ENCODE data around the gene TANC1.

Gene TANC1

DNA sequence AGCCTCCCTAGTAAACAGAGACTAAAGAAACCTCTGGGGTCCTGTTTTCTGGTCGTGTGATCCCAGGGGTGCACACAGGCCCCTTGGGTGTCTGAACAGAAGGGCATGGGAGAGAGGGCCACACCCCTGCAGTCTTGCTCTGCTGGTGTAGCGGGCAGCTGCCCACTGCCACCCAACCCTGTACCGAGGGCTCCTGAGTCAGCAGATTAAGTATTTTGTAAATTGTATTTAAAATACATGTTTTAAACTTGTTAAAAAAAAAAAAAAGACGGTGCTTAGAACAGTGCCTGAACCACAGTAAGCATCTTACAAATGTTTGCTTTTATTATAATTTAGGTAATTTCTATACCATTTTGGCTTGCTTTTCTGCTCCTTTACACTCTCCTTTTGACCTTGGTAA lies 113.7 kb downstream of the TANC1 start:
- Mint-ChIP-seq H3K27ac (no peak overlapping the region), H3K4me3 (no peak overlapping the region), H3K36me3 (ENCODE audit: low read depth) (peaks cover 7% of the 10 kb centered on the region), H3K4me1 (peaks cover 50% of the 10 kb centered on the region), H3K9me3 (no peaks in the 10 kb centered on the region), H3K27me3 (ENCODE audit: low read depth) (no peaks in the 10 kb centered on the region)
- no peak for TF ChIP-seq CTCF (IDR thresholded peaks at IDR 0.05; ENCODE audit: unreplicated experiment in 3 of 3)

GRCh38 chr2:159084384-159085370 lies 116.2 kb downstream of the TANC1 start:
- Mint-ChIP-seq H3K9me3 (no peaks in the 10 kb centered on the region), H3K27me3 (ENCODE audit: low read depth) (no peaks in the 10 kb centered on the region), H3K4me3 (no peak overlapping the region), H3K36me3 (ENCODE audit: low read depth) (peaks cover 7% of the 10 kb centered on the region), H3K27ac (peak overlapping the region; percentile 48 to 86 (median 73)), H3K4me1 (peaks cover 61% of the 10 kb centered on the region)
- TF ChIP-seq CTCF (IDR thresholded peaks at IDR 0.05; ENCODE audit: unreplicated experiment in 3 of 3), result no peak

DNA sequence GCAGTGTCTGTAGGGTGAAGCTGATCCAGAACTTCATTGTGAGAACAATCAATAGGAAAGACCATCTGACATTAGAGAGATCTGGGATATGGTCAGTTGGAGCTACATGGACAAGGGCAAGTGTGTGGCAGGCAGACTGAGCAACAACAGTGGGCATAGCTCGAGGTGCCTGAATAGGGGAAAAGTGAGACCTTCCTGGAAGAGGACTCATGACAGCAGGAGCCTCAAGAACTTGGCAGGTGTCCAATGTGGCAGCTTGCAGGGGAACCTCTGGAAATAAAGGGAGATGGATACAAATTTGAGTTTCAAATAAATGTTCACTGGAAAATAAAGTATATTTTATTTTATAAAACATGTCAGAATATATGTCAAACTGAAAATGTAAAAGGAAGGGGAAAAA lies 117.9 kb downstream of the TANC1 start:
- Mint-ChIP-seq H3K4me1 (peaks cover 74% of the 10 kb centered on the region), H3K4me3 (no peak overlapping the region), H3K27ac (peak overlapping the region; percentile 42 to 86 (median 48)), H3K36me3 (ENCODE audit: low read depth) (peaks cover 5% of the 10 kb centered on the region), H3K27me3 (ENCODE audit: low read depth) (no peaks in the 10 kb centered on the region), H3K9me3 (no peaks in the 10 kb centered on the region)
- TF ChIP-seq CTCF (IDR thresholded peaks at IDR 0.05; ENCODE audit: unreplicated experiment in 3 of 3), result no peak

DNA sequence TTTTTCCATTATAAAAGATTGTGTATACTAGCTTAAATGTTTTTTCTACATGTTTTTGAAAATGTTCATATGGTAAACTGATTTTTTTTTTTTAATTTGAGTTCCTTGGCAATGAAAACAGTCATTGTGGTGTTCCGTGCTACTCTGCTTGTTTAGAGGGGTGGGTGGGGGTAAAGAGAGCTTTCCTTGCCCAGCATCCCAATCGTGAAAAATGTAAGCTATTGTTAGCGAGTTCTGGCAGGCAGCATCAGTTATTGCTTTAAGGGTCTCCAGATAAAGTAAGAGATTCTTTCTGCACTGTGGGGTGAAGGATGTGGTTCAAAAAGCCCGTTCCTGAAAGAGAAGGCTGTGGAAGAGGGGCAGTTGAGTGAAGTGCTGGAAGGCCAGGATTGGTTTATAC lies 118.4 kb downstream of the TANC1 start:
- Mint-ChIP-seq H3K4me3 (no peak overlapping the region), H3K4me1 (peaks cover 79% of the 10 kb centered on the region), H3K36me3 (ENCODE audit: low read depth) (peaks cover 3% of the 10 kb centered on the region)

GRCh38 chr2:159088906-159089305 lies 120.5 kb downstream of the TANC1 start:
- H3K4me3 Mint-ChIP-seq, result no peak overlapping the region
- H3K27me3 Mint-ChIP-seq (ENCODE audit: low read depth), result no peaks in the 10 kb centered on the region
- H3K36me3 Mint-ChIP-seq (ENCODE audit: low read depth), result peaks cover 3% of the 10 kb centered on the region
- TF ChIP-seq CTCF (IDR thresholded peaks at IDR 0.05; ENCODE audit: unreplicated experiment in 3 of 3), result peak in 1 of 3 experiments; percentile 14
- peak overlapping the region; percentile 31 to 86 (median 69) for H3K27ac Mint-ChIP-seq
- no peaks in the 10 kb centered on the region for H3K9me3 Mint-ChIP-seq
- peaks cover 94% of the 10 kb centered on the region for H3K4me1 Mint-ChIP-seq

More for the DNA sequence above, 118.4 kb downstream of the TANC1 start:
- no peaks in the 10 kb centered on the region for H3K9me3 Mint-ChIP-seq
- no peak for TF ChIP-seq CTCF (IDR thresholded peaks at IDR 0.05; ENCODE audit: unreplicated experiment in 3 of 3)
- H3K27me3 Mint-ChIP-seq (ENCODE audit: low read depth), result no peaks in the 10 kb centered on the region
- H3K27ac Mint-ChIP-seq, result peak overlapping the region; percentile 57 to 86 (median 58)
